ENCODE results near the gene JADE1.

GRCh38 chr4:128880662-128881061 is 71.2 kb downstream of the JADE1 start:
- no peak for TF ChIP-seq CTCF (conservative IDR thresholded peaks at IDR 0.05; ENCODE audit: low read length)
- no peak for TF ChIP-seq EZH2phosphoT487 (IDR thresholded peaks at IDR 0.05; ENCODE audit: borderline replicate concordance, low read depth, low read length)

Data from OCI-LY7 (cell line).